GM21515 (cell line): ENCODE data around the gene DAB2.
"Not testable (repeated sequence)": the region's sequence is repeated elsewhere in the genome, so short reads cannot be mapped to it uniquely, and the experiment has no call there.

Experiments
- ATAC-seq: cut with Tn5 transposase; IDR thresholded peaks from one replicate; pipeline ENCODE4 v1.9.1; 2021; ENCODE audit not compliant: unreplicated experiment

DAB2 gene

DNA sequence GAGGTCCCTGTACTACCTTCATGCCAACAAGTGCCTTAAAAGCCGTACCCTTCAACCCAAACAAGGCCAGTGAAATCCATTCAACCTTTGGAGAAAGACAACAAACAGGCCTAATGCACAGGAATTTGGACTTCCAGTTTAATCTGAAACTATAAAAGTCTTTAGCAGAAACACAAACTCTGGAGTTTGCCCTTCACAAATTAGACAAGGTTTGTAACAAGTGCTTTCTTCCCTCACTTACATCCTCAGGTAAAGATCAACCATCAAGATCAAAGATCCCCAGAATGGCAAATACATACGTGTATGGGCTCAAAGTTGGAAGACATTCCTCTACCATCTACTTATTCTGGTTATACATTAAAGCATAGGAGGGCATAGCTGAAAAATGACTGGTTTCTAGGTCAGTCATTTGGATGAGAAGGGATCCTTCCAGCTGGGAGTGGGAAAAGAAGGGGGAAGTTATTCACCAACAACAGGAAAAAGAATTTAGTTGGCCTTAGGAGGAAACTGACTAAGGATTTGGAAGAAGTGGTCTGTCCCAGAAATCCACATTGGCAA is 2.0 kb downstream of the DAB2 start:
- no peak for ATAC-seq

DNA sequence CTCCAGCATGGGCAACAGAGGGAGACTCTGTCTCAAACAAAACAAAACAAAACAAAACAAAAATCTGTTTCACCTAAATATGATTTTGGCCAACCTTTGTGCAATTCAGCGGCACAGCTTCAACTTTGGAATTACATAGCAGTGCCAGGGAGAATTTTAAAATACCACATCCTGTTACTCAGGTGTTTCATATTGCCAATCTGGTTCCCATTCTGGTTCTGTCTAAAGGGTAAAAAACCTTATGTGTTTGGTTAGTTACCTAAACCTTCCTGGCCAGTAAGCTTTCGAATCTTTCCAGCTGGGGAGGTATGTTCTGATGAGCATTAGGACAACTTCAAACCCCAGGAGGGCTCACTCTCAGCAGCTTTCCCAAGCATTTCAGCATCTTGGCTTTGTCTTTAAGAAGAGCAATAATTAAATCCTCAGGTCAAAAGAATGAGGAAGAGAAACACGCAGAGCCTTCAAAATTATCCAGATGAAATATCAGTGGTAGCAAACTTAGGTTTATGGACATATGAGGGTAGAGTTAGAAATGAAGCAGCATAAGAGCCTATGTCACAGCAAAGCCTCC is 2.7 kb downstream of the DAB2 start:
- ATAC-seq: no peak

DNA sequence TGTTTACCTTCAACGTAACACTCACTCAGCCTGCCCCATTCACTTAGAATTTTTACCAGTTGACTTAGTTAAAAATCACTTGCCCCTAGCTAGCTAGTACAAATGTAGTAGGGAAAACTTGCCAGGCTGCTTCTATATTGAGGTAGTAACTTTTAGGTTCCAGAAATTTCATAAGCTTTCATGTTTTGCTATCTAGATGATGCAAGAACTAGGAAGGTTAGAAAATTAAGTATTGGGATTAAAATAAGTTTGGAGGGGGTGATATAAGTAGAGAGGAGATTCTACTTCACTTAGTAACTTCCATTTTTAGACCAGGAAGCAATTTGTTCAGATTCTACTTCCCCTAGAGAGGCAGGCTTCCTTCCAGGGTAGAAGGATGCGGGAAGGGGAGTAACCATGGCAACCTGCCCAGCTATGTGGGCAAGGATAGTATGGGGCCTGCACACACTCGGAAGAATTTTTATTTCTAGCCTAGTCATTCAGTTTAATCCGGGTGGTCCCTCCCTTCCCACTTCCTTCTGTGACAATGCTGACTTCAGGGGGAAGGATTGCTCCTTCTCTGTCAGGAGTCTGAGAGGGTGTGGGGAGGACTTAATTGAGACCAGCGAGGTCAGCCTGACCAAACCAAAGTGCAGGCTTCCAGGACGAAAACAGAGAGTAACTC is 4.2 kb downstream of the DAB2 start:
- no peak for ATAC-seq

DNA sequence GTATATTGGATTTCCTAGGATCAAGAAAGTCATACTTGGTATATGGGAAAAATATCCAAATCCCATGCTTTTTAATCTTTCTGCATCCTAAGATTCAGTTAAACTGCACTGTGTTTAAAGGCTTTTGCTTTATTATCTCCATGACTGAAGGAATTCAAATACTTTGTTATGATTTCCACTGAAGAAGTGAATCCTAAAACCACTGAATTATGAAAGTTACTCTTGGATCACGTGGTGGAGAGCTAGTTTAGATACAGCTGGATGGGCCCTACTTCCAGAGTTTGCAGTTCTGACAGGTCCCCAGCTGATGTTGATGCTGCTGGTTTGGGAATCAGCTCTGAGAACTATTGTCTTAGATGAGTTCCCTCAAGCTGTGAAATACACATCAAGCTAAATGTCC is 5.0 kb downstream of the DAB2 start:
- no peak for ATAC-seq

DNA sequence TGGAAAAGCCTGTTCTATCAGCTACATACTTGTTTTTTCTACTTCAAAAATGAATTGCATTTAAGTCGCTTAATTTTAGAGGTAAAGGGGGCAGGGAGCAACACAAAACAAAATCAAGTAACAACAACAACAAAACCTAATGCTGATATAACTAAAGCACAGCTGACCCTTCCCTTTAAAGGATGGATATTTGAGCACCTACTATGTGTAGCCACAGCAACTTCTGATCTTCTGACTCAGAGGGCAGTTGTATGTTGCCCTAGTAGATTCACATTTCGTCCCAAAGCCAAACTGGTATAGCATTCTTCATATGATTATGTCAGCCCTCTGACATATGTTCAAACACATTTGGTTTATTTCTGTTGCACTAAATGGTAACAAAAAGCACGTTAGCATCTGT is 6.8 kb downstream of the DAB2 start:
- ATAC-seq: no peak

DNA sequence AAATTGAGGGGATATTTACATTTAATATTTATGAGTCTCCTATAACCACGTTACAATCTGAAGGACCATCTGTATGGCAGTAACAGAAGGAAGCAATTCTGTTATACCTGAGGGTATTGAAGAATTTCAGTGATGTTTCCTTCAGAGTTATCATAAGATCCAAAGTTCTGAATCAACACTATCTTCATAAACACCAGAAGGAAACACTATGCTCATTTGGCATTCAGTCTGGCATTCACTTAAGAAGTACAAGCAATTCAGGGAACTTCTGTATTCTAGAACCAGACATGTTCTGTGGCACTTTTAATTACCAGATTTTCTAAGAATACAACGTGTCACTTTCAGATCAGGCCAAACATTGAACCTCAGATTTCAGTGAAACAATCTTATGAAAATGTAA is 9.6 kb downstream of the DAB2 start:
- ATAC-seq: no peak

DNA sequence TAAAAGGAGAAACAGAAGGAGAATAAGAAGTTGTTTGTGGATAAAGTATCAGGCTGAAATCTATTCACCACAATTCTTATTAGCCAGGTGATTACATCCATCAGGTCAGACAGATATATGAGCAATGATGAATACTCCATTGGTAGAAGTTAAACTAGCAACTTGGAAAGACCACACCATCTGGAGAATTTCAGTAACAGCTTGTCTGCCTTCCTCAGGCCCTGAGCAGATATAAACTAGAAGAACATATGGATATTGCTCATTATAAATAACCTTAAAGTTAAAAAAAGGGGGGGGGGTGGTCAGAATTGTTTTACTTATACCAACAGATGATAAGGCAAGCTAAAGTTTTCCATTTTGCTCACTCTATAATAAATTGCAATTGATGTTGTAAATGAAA is 10.4 kb downstream of the DAB2 start:
- no peak for ATAC-seq

DNA sequence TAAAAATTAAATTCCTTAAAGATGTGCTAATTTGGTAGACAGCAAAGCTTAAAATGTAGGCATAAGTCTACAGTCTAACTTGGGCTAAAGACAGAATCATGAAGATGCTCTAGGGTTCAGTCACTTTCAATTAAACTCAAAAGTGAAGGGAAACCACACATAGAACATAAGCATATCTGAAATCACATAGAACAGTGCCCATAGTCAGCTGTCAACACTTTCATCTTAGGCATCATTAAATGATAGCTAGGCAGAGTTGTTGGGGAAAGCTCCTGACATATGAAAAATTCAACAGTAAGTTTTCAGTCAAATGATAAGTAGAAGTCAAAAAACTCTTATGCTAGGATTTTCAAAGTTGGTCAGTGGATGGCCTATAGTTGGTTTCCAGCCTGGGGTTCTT is 11.0 kb downstream of the DAB2 start:
- no peak for ATAC-seq

DNA sequence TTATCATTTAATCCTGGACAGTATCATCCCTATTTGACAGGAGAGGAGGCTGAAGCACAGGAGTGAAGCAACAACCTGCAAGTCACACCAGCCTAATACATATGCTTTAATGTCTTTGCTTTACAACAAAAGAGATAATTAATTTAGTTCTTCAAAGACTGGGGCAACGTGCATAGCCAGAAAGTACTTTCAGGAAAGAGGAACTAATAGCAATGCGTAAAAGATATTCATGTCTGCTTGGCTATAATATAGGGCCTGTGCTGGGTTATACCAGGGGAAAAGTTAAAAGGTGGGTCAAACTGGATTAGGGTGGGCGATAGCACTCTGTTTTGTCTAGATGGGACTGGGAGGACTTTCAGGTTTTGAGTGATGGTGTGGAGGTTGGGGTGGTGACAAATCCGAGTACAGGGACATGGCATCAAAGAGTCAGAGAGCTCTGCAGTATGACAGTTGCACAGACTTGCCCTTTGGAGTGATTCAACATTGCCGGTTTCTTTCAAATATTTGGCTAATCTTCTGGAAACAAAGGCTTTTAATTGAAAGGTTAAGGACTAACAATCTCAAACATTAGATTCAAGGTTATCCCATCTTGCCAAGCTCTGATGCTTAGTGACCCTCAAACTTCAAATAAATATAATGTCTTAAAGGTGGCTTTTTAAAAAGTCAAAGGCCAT is 11.9 kb downstream of the DAB2 start:
- ATAC-seq: no peak

DNA sequence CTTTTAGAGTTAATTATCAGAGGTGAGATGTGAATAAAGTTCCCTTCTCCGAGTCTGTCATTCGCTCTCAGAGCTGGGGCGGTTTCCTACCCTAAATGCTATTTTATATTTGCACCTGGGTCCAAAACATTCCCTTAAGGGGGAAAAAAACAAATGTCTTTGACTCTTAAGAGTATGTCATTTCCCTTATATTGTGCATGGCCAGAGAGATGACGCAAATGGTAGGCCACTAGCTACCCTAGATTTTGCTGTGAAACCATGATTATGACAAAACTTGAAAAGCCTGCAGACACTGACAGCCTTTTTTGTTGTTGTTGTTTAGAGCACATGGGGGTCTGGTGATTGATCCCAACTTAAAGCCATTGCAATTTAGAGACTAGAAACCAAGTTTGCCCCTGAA is 12.8 kb downstream of the DAB2 start:
- ATAC-seq: no peak

DNA sequence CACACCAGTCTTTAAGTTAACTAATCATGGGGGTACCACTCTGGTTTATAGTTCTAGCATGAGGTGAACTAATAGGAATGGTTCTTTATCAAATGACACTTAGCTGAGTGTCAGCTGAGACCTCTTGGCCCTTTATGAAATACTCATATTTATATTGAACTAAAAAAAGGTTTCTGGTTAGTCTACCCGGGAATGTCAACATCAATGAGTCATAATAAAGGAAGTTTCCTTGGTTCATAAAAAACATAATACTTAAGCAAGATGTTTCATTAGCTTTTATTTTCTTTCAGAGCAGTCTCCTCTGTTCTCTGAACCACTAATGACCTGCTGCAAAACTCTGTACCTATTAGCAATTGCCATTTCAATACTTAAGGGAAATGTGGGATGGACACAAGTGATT is 13.7 kb downstream of the DAB2 start:
- ATAC-seq: no peak

DNA sequence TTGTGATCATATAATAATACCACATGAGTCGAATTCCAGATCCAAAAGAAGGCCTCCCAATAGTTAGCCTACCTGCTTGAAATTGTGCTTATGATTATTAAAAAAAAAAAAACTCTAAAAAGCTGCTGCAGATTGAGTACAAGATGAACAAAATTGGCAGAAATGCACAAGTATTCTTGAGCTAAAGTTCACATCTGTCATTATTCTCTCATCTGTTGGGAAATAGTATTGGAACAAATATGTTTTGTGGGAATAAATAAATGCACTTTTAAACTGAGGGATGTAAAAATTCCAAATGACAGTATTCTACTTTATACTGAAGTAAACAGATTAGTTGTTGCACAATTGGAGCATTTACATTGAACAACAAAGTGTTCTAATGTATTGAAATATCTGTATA is 15.7 kb downstream of the DAB2 start:
- ATAC-seq: no peak

DNA sequence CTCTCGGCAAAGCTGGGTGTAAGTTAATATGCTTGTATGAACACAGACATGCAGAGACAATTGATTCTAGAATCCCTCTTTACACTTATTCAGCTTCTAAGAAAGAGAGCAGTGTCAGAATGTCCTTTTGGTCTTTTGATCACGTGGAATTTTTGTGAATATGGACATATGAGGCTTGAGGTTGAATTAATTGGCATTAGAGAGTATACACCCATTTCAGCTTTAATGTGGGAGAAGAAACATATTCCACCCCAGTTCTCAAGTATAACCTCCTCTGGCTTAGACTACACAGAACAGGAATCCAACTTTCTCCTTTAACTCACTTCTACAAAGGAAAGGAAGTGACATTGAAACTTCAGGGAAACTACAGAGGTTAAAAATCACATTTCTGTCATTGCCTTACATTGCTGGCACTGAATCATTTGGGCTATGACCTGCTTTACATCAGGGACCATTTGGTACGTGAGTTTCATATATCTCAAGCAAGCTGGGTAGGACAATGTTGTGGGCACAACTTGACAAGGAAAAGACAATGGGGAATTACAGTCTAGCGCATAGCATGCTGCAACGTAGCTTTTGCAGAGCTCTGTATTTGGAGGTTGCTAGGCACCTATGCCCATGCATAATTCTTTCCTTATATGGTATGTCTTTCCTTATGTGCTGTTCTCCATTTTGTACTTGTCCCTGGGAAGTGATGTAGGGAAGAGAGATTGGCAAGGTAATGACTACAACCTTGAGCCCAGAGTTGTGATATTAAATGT is 19.5 kb downstream of the DAB2 start:
- ATAC-seq: no peak

DNA sequence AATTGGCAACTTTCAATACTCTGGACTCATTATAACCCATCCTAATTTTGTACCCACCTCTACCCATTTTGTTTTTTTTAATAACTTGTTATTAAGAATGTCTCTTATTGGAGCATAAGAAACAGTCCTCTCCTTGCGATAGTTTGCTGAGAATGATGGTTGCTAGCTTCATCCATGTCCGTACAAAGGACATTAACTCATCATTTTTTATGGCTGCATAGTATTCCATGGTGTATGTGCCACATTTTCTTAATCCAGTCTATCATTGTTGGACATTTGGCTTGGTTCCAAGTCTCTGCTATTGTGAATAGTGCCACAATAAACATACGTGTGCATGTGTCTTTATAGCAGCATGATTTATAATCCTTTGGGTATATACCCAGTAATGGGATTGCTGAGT is 21.0 kb downstream of the DAB2 start:
- ATAC-seq: not testable (repeated sequence)

DNA sequence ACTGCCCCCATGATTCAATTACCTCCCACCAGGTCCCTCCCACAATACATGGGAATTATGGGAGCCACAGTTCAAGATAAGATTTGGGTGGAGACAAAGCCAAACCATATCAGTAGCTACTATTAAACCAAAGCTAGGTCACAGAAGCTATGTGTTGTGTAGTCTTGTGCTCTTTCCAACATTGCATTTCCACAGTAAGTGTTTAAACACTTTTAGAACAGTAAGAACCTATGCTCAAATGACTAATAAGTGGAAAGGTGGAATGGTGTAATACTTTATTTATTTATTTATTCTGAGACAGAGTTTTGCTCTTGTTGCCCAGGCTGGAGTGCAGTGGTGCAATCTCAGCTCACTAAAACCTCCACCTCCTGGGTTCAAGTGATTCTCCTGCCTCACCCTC is 22.6 kb downstream of the DAB2 start:
- ATAC-seq: not testable (repeated sequence)

DNA sequence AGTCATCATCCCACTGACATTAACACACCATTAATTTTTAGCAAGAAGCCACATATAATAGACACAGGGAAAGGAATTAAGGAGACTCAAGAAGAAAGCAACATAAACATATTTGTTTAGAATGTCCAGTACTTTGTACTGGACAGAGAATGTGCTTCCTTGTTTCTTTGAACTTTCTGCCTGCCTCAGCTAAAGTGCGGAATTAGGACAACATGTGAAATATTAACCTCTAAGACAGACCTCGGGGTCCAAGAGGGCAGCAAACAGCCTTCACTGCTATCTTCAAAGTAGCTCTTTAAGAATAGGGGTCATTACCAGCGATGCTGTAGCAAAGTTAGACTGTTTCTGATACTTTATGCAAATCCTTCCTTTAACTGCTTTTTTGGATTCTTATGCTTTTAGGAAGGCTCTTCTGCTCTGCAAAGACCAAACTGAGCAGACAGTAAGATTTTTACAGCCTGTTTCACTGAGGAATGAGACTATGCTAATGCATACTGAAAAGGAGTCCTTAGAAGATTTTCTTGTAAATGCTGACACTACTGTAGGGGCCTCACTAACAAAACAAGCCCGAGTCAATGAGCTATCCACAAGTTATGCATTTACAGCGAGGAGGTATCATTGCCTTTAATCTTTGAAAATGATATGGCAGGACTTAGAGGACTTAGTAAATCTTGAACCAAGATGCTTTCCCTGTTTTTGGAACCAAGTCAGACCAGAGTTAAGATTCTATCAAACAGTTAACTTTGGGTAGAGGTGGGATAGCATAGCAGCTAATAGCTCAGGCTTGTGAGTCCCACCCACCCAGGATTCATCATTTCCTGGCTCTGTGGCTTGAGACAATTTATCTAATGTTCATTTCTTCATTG is 23.8 kb downstream of the DAB2 start:
- ATAC-seq: no peak

DNA sequence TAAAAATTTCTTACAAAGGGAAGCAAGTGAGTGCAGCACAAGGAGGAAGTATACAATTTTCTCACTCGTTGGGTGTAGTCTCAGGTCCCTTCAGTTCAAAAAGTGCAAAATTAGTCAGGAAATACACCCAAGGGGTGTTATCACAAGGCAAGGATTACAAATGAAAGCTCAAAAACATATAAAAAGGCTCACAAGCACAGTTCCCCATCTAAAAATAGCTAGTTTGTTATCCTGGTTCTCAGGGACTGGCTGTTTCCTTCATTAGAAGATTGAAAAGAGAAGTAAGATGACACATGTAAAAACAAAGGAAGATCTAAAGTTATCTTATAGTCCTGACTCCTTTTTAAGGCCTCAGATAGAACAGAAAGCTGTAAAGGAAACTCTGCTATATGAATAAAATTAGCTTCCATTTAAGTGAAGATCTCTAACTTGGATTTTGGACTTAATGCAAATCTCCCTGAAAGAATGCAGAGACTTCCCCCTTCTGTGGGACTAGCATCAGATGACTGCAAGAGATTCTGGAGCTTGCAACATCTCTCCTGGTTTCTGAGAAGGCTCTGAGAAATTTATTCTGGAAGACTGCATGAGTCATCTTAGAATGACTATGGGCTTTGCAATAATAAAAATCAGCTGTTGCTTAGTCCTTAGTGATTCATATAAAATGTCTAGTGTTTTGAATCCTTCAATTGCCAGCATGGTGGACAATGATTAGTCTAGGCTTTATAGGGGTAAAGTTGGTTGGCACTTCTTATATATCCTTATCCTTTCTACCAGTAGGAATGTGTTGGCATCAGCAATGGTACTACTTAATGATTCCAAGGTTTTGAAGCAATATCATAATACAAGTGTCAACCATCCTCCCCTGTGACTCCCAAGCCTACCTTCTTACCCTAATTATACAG is 25.4 kb downstream of the DAB2 start:
- ATAC-seq: no peak

DNA sequence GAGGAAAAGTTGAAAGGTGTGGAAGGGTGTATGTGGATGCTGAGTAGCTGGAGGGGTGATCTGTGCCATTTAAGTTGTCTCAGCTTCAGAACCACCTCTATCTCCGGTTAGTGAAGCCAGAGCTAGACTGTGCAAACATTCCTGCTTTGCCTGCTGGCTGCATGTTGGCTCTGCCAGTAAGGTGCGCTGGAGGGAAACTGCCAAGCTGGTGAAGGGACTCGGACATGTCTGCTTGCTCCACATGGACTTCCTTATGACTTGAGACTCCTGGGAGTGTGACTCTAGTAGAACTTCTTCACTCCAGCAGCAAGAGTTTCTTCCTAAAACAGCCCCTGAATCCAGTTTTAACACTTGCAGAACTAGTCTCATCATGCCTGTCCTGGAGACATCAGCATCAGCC is 27.9 kb downstream of the DAB2 start:
- no peak for ATAC-seq

DNA sequence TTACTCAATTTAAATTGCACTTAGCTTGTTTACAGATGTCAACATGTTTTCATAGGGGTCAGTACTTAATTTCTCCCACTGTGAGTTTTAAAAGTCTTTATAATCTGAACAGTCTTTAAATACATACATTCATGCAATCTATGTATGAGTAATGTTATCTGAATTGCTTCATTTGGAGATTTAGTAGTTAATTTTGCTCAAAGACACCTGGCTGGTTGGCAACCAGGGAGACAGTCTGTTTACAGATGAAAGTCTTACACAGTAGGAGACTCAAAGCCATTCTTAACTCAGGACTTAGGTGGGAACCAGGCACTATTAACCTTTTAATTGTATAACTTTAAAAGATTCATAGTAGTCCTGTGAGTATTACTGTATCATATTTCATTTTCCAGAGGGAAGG is 29.3 kb downstream of the DAB2 start:
- ATAC-seq: no peak

DNA sequence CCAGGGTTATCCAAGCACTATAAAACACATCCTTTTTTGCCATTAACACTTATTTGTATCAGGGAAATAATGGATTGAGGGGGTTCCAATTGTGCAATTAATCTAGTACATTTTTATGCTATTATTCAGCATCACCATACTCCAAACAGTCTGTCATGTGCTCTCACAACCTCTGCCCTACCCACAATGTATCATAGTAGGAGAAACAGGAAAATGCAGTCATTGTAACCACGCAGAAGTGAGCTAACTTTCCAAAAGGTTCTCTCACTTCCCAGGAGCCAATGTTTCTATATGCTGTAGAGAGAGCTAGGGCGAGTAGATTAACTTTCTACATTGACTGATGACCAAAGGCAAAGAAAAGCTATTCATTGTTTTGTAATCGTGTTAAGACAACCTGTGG is 29.8 kb downstream of the DAB2 start:
- no peak for ATAC-seq
